WERI-Rb-1 (cell line): ENCODE measurements around the gene C9.

Experiments used
- DNase-seq: peaks from one replicate; pipeline ENCODE4 v3.0.0-alpha.2; 2020
- H3K27ac ChIP-seq: fragments of 250-450 bp; sonication (Bioruptor Pico); 2 replicates; pipeline ENCODE4 v1.5.1; 2020; ENCODE audit warnings: mild to moderate bottlenecking, moderate library complexity
- H3K27me3 ChIP-seq: fragments of 250-450 bp; sonication (Bioruptor Pico); 2 replicates; pipeline ENCODE4 v1.5.1; 2021; ENCODE audit warnings: mild to moderate bottlenecking, low read depth, moderate library complexity; ENCODE audit not compliant: insufficient read depth, severe bottlenecking
- H3K36me3 ChIP-seq: fragments of 250-450 bp; sonication (Bioruptor Pico); 2 replicates; pipeline ENCODE4 v1.5.1; 2020; ENCODE audit warnings: mild to moderate bottlenecking, moderate library complexity
- H3K4me3 ChIP-seq: 2 replicates; pipeline ENCODE4 v1.5.1; 2011; ENCODE audit warnings: low read depth, mild to moderate bottlenecking, control low read depth, low read length
- H3K9me3 ChIP-seq: fragments of 250-450 bp; sonication (Bioruptor Pico); 2 replicates; pipeline ENCODE4 v1.5.1; 2021; ENCODE audit warnings: mild to moderate bottlenecking, moderate library complexity; ENCODE audit not compliant: severe bottlenecking
- TF ChIP-seq, protein P1 (sequence below): IDR thresholded peaks from 2 replicates; pipeline ENCODE4 v1.5.1; 2011; ENCODE audit warnings: low read depth, mild to moderate bottlenecking, control low read depth, inconsistent platforms, low read length

C9 gene

DNA sequence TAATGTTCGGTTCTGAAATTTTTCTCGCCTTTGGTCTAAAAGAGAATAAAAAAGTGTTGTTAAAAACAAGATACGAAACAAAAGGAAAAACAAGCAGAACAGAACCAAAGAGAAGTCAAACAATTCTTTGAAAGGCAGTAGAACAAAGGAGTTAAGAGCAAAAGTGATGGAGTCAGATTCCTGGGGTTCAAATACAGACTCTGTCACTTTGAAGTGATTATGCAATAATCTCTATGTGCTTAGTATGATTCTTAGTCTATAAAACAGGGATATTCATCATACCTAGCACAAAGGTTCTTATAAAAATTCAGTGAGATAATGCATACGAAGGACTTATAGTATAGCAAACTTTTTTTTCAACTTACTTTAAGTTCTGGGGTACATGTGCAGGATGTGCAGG is 48.3 kb downstream of the C9 start:
- no peak overlapping the region for H3K4me3 ChIP-seq
- no peak for DNase-seq
- no peaks in the 10 kb centered on the region for H3K36me3 ChIP-seq
- TF ChIP-seq, protein P1, sequence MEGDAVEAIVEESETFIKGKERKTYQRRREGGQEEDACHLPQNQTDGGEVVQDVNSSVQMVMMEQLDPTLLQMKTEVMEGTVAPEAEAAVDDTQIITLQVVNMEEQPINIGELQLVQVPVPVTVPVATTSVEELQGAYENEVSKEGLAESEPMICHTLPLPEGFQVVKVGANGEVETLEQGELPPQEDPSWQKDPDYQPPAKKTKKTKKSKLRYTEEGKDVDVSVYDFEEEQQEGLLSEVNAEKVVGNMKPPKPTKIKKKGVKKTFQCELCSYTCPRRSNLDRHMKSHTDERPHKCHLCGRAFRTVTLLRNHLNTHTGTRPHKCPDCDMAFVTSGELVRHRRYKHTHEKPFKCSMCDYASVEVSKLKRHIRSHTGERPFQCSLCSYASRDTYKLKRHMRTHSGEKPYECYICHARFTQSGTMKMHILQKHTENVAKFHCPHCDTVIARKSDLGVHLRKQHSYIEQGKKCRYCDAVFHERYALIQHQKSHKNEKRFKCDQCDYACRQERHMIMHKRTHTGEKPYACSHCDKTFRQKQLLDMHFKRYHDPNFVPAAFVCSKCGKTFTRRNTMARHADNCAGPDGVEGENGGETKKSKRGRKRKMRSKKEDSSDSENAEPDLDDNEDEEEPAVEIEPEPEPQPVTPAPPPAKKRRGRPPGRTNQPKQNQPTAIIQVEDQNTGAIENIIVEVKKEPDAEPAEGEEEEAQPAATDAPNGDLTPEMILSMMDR: no peak
- no peaks in the 10 kb centered on the region for H3K27me3 ChIP-seq
- H3K27ac ChIP-seq: no peak overlapping the region
- H3K9me3 ChIP-seq: peaks cover 3% of the 10 kb centered on the region

DNA sequence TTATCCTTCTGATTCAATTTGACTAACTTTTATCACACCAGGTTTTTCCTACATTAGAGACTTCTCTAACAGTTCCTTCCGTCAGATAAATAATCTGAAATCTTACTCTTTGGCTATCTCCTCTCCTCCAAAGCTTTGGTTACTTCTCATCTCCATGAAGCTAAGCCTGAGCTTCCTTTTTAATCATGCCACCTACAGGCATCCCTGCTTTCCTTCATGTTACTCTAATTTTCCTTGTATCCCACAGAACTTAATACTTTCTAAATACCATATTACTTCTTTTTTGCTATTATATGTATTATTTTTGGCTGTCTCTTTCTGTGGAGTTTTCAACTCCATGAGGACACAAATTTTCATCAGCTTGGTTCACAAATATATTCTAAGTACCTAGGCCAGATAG is 49.7 kb downstream of the C9 start:
- H3K27ac ChIP-seq: no peak overlapping the region
- DNase-seq: no peak

DNA sequence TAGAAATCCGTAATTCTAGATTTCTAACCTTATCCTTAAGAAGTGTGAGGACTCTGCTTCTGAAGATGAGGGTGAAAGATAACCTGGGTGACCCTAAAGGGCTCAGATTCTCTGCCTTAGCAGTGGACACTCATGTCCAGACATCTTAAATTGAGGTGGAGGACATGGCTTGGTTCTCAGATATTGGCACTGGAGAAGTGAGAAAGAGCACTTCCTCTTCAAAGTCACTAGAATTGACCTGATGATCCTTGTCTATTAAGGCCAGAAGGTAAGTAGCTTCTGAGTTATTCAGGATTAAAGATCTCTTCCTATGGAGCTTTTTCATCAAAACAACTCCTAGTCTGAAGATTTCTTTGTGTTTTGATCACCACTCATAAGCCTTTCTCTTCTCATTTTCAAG is 54.8 kb downstream of the C9 start:
- TF ChIP-seq, protein P1: no peak
- Histone ChIP-seq H3K4me3 (no peak overlapping the region), H3K36me3 (no peaks in the 10 kb centered on the region), H3K27ac (no peak overlapping the region), H3K9me3 (no peaks in the 10 kb centered on the region), H3K27me3 (no peaks in the 10 kb centered on the region)
- no peak for DNase-seq

More for the DNA sequence above, 49.7 kb downstream of the C9 start:
- Histone ChIP-seq H3K27me3 (no peaks in the 10 kb centered on the region), H3K4me3 (no peak overlapping the region), H3K36me3 (no peaks in the 10 kb centered on the region), H3K9me3 (peaks cover 3% of the 10 kb centered on the region)
- TF ChIP-seq, protein P1: no peak

DNA sequence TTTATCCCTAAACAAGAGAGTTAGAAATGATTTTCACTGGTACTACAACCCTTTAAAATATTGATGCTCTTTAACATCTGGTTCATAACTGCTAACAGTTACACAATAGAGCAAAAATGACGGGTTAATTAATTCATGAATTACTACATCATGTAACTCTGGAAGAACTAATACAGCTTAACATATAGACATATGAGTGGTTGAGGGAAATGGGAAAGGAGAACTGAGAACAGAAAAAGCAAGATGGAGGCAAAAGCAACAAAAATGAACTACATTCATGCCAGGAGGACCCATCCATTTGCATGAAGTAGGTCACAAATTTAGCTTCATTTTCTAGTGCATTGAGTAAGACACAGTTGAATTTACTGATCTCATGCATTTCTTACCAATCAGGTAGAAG is 61.8 kb downstream of the C9 start:
- TF ChIP-seq, protein P1: no peak

DNA sequence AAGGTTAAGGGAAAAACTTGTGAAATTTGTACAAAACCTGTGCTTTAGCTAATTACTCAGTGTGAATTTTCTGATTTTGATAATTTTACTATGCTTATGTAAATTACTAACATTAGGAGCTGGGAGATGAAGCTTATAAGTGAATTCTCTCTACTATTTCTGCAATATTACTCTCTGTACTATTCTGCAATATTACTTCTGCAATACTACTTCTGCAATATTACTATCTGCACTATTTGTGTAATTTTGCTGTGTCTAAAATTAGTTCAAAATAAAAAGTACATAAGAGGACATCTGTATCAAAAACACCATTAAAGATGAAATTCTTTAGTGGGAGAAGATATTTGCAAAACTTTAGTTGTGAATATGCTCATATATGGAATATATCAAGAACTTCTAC is 62.9 kb downstream of the C9 start:
- Histone ChIP-seq H3K27ac (no peak overlapping the region), H3K4me3 (no peak overlapping the region), H3K27me3 (no peaks in the 10 kb centered on the region), H3K9me3 (peaks cover 3% of the 10 kb centered on the region), H3K36me3 (no peaks in the 10 kb centered on the region)
- TF ChIP-seq, protein P1: no peak
- DNase-seq: no peak

More for the DNA sequence above, 61.8 kb downstream of the C9 start:
- H3K36me3 ChIP-seq: no peaks in the 10 kb centered on the region
- no peaks in the 10 kb centered on the region for H3K27me3 ChIP-seq
- peaks cover 3% of the 10 kb centered on the region for H3K9me3 ChIP-seq
- DNase-seq: no peak
- no peak overlapping the region for H3K4me3 ChIP-seq
- no peak overlapping the region for H3K27ac ChIP-seq

DNA sequence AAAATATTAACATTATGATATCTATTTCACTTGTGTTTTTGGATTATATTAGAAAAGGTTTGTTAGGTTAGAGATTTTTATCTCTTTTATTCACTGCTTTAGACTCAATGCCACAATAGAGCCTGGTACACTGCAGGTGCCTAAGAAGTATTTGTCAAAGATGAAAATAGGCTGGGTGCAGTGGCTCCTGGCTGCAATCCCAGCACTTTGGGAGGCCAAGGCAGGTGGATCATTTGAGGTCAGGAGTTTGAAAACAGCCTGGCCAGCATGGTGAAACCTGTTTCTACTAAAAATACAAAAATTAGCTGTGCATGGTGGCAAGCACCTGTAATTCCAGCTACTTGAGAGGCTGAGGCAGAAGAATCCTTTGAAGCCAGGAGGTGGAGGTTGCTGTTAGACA is 64.3 kb downstream of the C9 start:
- Histone ChIP-seq H3K4me3 (no peak overlapping the region), H3K27ac (no peak overlapping the region), H3K36me3 (no peaks in the 10 kb centered on the region), H3K9me3 (peaks cover 3% of the 10 kb centered on the region), H3K27me3 (no peaks in the 10 kb centered on the region)
- DNase-seq: no peak
- TF ChIP-seq, protein P1: no peak
